NCI-H1092 treated with DMSO at 0.1 percent for 48 hours (cell line): Measurements from ENCODE around the gene KIF3A.
A peak's percentile ranks its signal among the peaks of the same experiment; 100 is the strongest.

ENCODE experiments used
- DNase-seq: peaks from one replicate; lab custom pipeline; 2025; lab: John Stamatoyannopoulos, UW

The KIF3A gene

GRCh38 chr5:132736853-132737833 is at the start of gene KIF3A:
Gene KIF3A, minus strand, starts transcription at chr5:132737546. Its CDS starts 127 bp downstream, at chr5:132737419.
- peak; percentile 91 for DNase-seq

- no peak for DNase-seq
Observed at GRCh38 chr5:132787076-132787475, 49.7 kb upstream of the KIF3A start.

GRCh38 chr5:132785864-132786263 is 48.5 kb upstream of the KIF3A start:
- DNase-seq, result no peak

- no peak for DNase-seq
Observed at GRCh38 chr5:132785365-132785764, 48.0 kb upstream of the KIF3A start.

- DNase-seq, result no peak
Observed at GRCh38 chr5:132782101-132782500, 44.8 kb upstream of the KIF3A start.

GRCh38 chr5:132781029-132781428 is 43.7 kb upstream of the KIF3A start:
- DNase-seq, result no peak

GRCh38 chr5:132780577-132780976 is 43.2 kb upstream of the KIF3A start:
- DNase-seq, result no peak

- no peak for DNase-seq
Observed at GRCh38 chr5:132779961-132780360, 42.6 kb upstream of the KIF3A start.

GRCh38 chr5:132778856-132779255 is 41.5 kb upstream of the KIF3A start:
- no peak for DNase-seq

GRCh38 chr5:132778129-132778528 is 40.8 kb upstream of the KIF3A start:
- DNase-seq, result no peak

- no peak for DNase-seq
Observed at GRCh38 chr5:132777209-132778069, 40.1 kb upstream of the KIF3A start, which contains the start of gene SEPTIN8. Gene SEPTIN8, minus strand, starts transcription at chr5:132777239. Its CDS starts 102 bp downstream, at chr5:132777137.

GRCh38 chr5:132776938-132777208 is 39.5 kb upstream of the KIF3A start:
- DNase-seq, result no peak

GRCh38 chr5:132776131-132776937 is 39.0 kb upstream of the KIF3A start:
- peak; percentile 35 for DNase-seq

GRCh38 chr5:132775476-132775961 is 38.2 kb upstream of the KIF3A start:
- no peak for DNase-seq

- no peak for DNase-seq
Observed at GRCh38 chr5:132774896-132775295, 37.5 kb upstream of the KIF3A start.

- no peak for DNase-seq
Observed at GRCh38 chr5:132774406-132774805, 37.1 kb upstream of the KIF3A start.

- no peak for DNase-seq
Observed at GRCh38 chr5:132773601-132774355, 36.4 kb upstream of the KIF3A start.

GRCh38 chr5:132773114-132773513 is 35.8 kb upstream of the KIF3A start:
- no peak for DNase-seq

- no peak for DNase-seq
Observed at GRCh38 chr5:132772291-132773070, 35.1 kb upstream of the KIF3A start.

GRCh38 chr5:132771503-132771998 is 34.2 kb upstream of the KIF3A start:
- DNase-seq, result no peak
